ENCODE data around the gene SARNP. TPM values are rescaled to one million over a fixed set of nuclear protein-coding genes. Genes with fewer than 3 reads are reported as not detected.

The SARNP gene
- total RNA-seq, 1 donor from 2014 or later, result 67.9 TPM

- peak overlapping the region; percentile 98 for H3K27ac Mint-ChIP-seq
- TF ChIP-seq CTCF (IDR thresholded peaks at IDR 0.05; ENCODE audit: unreplicated experiment), result no peak
- peak overlapping the region; percentile 93 for H3K4me3 Mint-ChIP-seq
- DNase-seq (ENCODE audit: low spot score in 2 of 2, unreplicated experiment in 2 of 2), result no peak
- H3K27me3 Mint-ChIP-seq (ENCODE audit: low read depth), result peaks cover 24% of the 10 kb centered on the region
- H3K36me3 Mint-ChIP-seq, result no peaks in the 10 kb centered on the region
- H3K9me3 Mint-ChIP-seq, result no peaks in the 10 kb centered on the region
- H3K4me1 Mint-ChIP-seq, result peaks cover 34% of the 10 kb centered on the region
Measured at GRCh38 chr12:55716582-55716957, 101.0 kb downstream of the SARNP start.

GRCh38 chr12:55715833-55716581, 101.5 kb downstream of the SARNP start, which contains the start of gene BLOC1S1:
Gene BLOC1S1 (plus strand): TSS chr12:55716046. CDS start chr12:55716052, 6 bp downstream.
- peaks cover 34% of the 10 kb centered on the region for H3K4me1 Mint-ChIP-seq
- TF ChIP-seq CTCF (IDR thresholded peaks at IDR 0.05; ENCODE audit: unreplicated experiment), result no peak
- H3K36me3 Mint-ChIP-seq, result no peaks in the 10 kb centered on the region
- DNase-seq (ENCODE audit: low spot score in 2 of 2, unreplicated experiment in 2 of 2), result peak; percentile 85 to 92
- peak within 1 kb of the TSS; percentile 93 for H3K4me3 Mint-ChIP-seq
- H3K9me3 Mint-ChIP-seq, result no peaks in the 10 kb centered on the region
- H3K27ac Mint-ChIP-seq, result peak within 1 kb of the TSS; percentile 98
- H3K27me3 Mint-ChIP-seq (ENCODE audit: low read depth), result peaks cover 26% of the 10 kb centered on the region

- Mint-ChIP-seq H3K27ac (peak overlapping the region; percentile 98), H3K27me3 (ENCODE audit: low read depth) (peaks cover 33% of the 10 kb centered on the region), H3K4me3 (peak overlapping the region; percentile 93), H3K9me3 (no peaks in the 10 kb centered on the region), H3K36me3 (no peaks in the 10 kb centered on the region), H3K4me1 (peaks cover 34% of the 10 kb centered on the region)
- DNase-seq (ENCODE audit: low spot score in 2 of 2, unreplicated experiment in 2 of 2), result no peak
- no peak for TF ChIP-seq CTCF (IDR thresholded peaks at IDR 0.05; ENCODE audit: unreplicated experiment)
Measured at GRCh38 chr12:55715169-55715764, 102.3 kb downstream of the SARNP start.

GRCh38 chr12:55713721-55714120, 103.8 kb downstream of the SARNP start:
- no peaks in the 10 kb centered on the region for H3K9me3 Mint-ChIP-seq
- H3K36me3 Mint-ChIP-seq, result no peaks in the 10 kb centered on the region
- peaks cover 49% of the 10 kb centered on the region for H3K27me3 Mint-ChIP-seq (ENCODE audit: low read depth)
- H3K27ac Mint-ChIP-seq, result no peak overlapping the region
- H3K4me3 Mint-ChIP-seq, result no peak overlapping the region
- TF ChIP-seq CTCF (IDR thresholded peaks at IDR 0.05; ENCODE audit: unreplicated experiment), result no peak
- no peak for DNase-seq (ENCODE audit: low spot score in 2 of 2, unreplicated experiment in 2 of 2)
- H3K4me1 Mint-ChIP-seq, result peaks cover 35% of the 10 kb centered on the region

GRCh38 chr12:55712700-55713415, 104.7 kb downstream of the SARNP start:
- no peaks in the 10 kb centered on the region for H3K9me3 Mint-ChIP-seq
- no peak overlapping the region for H3K4me3 Mint-ChIP-seq
- peaks cover 33% of the 10 kb centered on the region for H3K4me1 Mint-ChIP-seq
- no peak for TF ChIP-seq CTCF (IDR thresholded peaks at IDR 0.05; ENCODE audit: unreplicated experiment)
- peaks cover 57% of the 10 kb centered on the region for H3K27me3 Mint-ChIP-seq (ENCODE audit: low read depth)
- no peak for DNase-seq (ENCODE audit: low spot score in 2 of 2, unreplicated experiment in 2 of 2)
- H3K27ac Mint-ChIP-seq, result no peak overlapping the region
- H3K36me3 Mint-ChIP-seq, result no peaks in the 10 kb centered on the region
